MM.1S (cell line): ENCODE results near the gene FBXL4.

ENCODE experiments used
- DNase-seq: peaks from one replicate; pipeline ENCODE4 v3.0.0-alpha.2; 2015
- H2AFZ ChIP-seq: fragments of 300-600 bp; sonication (generic); 2 replicates; pipeline ENCODE4 v1.6.0; 2016; ENCODE audit warnings: antibody characterized with exemption, low read length
- H3F3A ChIP-seq: fragments of 300-600 bp; sonication (generic); 2 replicates; pipeline ENCODE4 v1.6.1; 2016; ENCODE audit warnings: mild to moderate bottlenecking, antibody characterized with exemption, low read length, moderate library complexity, mixed read lengths; ENCODE audit not compliant: insufficient read depth
- H3K27ac ChIP-seq: fragments of 300-600 bp; sonication (generic); 2 replicates; pipeline ENCODE4 v1.5.1; 2016; ENCODE audit warnings: mild to moderate bottlenecking, low read length
- H3K27me3 ChIP-seq: fragments of 300-600 bp; sonication (generic); replicated peaks from 2 replicates; pipeline ENCODE4 v1.6.0; 2016; ENCODE audit warnings: low read length; ENCODE audit not compliant: insufficient read depth
- H3K36me3 ChIP-seq: fragments of 300-600 bp; sonication (generic); replicated peaks from 2 replicates; pipeline ENCODE4 v1.6.1; 2016; ENCODE audit warnings: mild to moderate bottlenecking, low read length, mixed read lengths; ENCODE audit not compliant: insufficient read depth
- H3K4me1 ChIP-seq: fragments of 300-600 bp; sonication (generic); 2 replicates; pipeline ENCODE4 v1.6.1; 2016; ENCODE audit warnings: low read length, mixed read lengths
- H3K4me2 ChIP-seq: fragments of 300-600 bp; sonication (generic); 2 replicates; pipeline ENCODE4 v1.6.0; 2016; ENCODE audit warnings: low read depth, low read length
- H3K4me3 ChIP-seq: fragments of 300-600 bp; sonication (generic); 2 replicates; pipeline ENCODE4 v1.5.1; 2016; ENCODE audit warnings: low read length, mixed read lengths
- H3K79me2 ChIP-seq: fragments of 300-600 bp; sonication (generic); 2 replicates; pipeline ENCODE4 v1.6.1; 2016; ENCODE audit warnings: mixed run types, low read length, mixed read lengths
- H3K9ac ChIP-seq: fragments of 300-600 bp; sonication (generic); 2 replicates; pipeline ENCODE4 v1.6.1; 2016; ENCODE audit warnings: low read length, mixed read lengths
- H3K9me2 ChIP-seq: fragments of 300-600 bp; sonication (generic); replicated peaks from 2 replicates; pipeline ENCODE4 v1.6.1; 2016; ENCODE audit warnings: mild to moderate bottlenecking, low read length, mixed read lengths; ENCODE audit not compliant: insufficient read depth
- H3K9me3 ChIP-seq: fragments of 300-600 bp; sonication (generic); replicated peaks from 2 replicates; pipeline ENCODE4 v1.6.1; 2016; ENCODE audit warnings: mild to moderate bottlenecking, low read length, mixed read lengths; ENCODE audit not compliant: insufficient read depth
- H4K20me1 ChIP-seq: fragments of 300-600 bp; sonication (generic); 2 replicates; pipeline ENCODE4 v1.6.1; 2016; ENCODE audit warnings: mild to moderate bottlenecking, low read length, moderate library complexity, mixed read lengths; ENCODE audit not compliant: insufficient read depth
- EZH2 ChIP-seq: fragments of 300-600 bp; sonication (generic); optimal IDR thresholded peaks from 2 replicates; pipeline ENCODE3; 2017; ENCODE audit warnings: low read depth, mild to moderate bottlenecking, antibody characterized with exemption, low read length, mixed read lengths
- EZH2phosphoT487 ChIP-seq: fragments of 300-600 bp; sonication (generic); IDR thresholded peaks from 2 replicates; pipeline ENCODE4 v1.6.1; 2018; ENCODE audit warnings: antibody characterized with exemption, low read length
- TF ChIP-seq, protein P1 (sequence below): fragments of 300-600 bp; sonication (generic); IDR thresholded peaks from 2 replicates; pipeline ENCODE4 v1.5.1; 2016; ENCODE audit warnings: antibody characterized with exemption, low read length, mixed read lengths

FBXL4 gene

DNA sequence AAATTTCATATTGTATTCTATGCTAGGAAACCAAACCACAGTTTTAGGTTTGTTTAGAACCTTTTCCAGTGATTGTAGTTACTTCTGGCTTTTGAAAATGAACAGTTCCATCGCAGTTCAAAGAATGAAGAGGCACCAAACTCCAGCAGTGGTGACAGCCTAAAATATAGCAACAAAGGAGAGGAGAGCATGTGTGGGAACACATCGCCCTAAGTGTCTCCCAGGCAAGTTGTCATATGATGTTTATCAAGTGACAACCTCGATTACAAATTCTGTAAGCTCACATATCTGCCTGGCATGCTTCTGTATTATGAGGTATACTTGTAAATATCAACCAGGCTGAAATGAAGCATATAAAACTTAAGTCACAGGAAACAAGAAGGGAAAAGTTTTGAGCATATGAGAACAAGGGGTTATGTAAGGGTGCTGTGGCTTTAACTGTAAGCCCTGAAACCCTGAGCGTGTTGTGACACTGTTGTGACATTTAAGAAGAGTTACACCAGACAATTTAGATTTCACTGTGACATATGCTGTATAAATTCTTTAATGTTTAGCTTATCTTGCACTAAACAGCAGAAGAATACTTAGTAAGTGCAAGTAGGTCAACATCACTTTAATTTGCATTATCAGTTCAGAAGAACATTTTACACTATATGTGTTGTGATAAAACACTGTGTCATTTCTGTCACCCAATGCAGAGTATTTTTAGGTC, 29.1 kb upstream of the FBXL4 start:
- Histone ChIP-seq H4K20me1 (no peaks in the 10 kb centered on the region), H3F3A (no peaks in the 10 kb centered on the region), H3K79me2 (no peaks in the 10 kb centered on the region), H3K9me2 (no peaks in the 10 kb centered on the region), H3K27ac (no peak overlapping the region), H3K27me3 (no peaks in the 10 kb centered on the region), H3K9ac (no peak overlapping the region), H3K36me3 (no peaks in the 10 kb centered on the region), H3K4me3 (no peak overlapping the region), H2AFZ (no peak overlapping the region), H3K9me3 (no peaks in the 10 kb centered on the region), H3K4me1 (no peaks in the 10 kb centered on the region), H3K4me2 (no peak overlapping the region)
- TF ChIP-seq, protein P1, sequence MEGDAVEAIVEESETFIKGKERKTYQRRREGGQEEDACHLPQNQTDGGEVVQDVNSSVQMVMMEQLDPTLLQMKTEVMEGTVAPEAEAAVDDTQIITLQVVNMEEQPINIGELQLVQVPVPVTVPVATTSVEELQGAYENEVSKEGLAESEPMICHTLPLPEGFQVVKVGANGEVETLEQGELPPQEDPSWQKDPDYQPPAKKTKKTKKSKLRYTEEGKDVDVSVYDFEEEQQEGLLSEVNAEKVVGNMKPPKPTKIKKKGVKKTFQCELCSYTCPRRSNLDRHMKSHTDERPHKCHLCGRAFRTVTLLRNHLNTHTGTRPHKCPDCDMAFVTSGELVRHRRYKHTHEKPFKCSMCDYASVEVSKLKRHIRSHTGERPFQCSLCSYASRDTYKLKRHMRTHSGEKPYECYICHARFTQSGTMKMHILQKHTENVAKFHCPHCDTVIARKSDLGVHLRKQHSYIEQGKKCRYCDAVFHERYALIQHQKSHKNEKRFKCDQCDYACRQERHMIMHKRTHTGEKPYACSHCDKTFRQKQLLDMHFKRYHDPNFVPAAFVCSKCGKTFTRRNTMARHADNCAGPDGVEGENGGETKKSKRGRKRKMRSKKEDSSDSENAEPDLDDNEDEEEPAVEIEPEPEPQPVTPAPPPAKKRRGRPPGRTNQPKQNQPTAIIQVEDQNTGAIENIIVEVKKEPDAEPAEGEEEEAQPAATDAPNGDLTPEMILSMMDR: no peak
- TF ChIP-seq EZH2phosphoT487: no peak
- no peak for TF ChIP-seq EZH2
- no peak for DNase-seq

DNA sequence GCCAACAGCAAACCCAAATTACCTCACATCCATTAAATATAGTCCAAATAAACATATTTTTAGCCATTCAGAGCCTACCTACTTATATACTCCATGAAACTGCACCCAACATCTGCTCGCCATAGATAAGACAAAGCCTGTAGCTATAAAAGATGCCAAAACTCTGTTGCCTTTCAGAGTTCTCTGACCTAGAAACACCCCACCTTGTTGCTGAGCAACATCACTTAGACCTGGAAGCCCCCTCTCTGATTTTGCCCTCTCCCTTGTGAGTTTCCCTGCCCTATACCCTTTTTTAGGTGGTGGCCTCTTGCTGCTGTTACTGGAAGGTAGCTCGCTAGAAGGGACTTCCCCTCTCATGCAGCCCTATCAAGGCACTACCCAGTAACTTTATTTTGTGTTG, 27.7 kb upstream of the FBXL4 start:
- H3K4me3 ChIP-seq: no peak overlapping the region
- H3K9ac ChIP-seq: no peak overlapping the region
- no peaks in the 10 kb centered on the region for H3K9me2 ChIP-seq
- H3K27me3 ChIP-seq: no peaks in the 10 kb centered on the region
- H2AFZ ChIP-seq: no peak overlapping the region
- no peaks in the 10 kb centered on the region for H3F3A ChIP-seq
- no peaks in the 10 kb centered on the region for H3K4me1 ChIP-seq
- H3K4me2 ChIP-seq: no peak overlapping the region
- H3K79me2 ChIP-seq: no peaks in the 10 kb centered on the region
- H4K20me1 ChIP-seq: no peaks in the 10 kb centered on the region
- H3K9me3 ChIP-seq: no peaks in the 10 kb centered on the region
- no peak for DNase-seq
- no peak for TF ChIP-seq EZH2
- TF ChIP-seq, protein P1: no peak
- TF ChIP-seq EZH2phosphoT487: no peak
- no peaks in the 10 kb centered on the region for H3K36me3 ChIP-seq
- H3K27ac ChIP-seq: no peak overlapping the region

DNA sequence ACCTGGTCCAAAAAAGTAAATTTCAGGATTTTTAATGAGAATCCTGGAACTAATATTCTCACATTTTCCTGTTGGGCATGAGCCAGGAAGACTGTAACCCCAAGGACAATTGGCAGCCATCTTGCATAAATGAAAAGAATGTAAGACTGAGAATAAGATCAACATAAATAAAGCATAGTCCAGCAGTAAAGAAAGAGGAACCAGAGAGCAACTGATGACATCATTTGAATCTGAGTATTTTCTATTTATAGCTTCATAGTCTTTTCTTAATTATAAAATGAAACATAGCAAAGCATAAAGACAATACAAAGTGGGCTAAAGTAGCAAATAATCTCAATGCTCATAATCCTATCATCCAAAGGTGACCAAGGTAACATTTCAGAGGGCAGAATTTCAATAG, 26.6 kb upstream of the FBXL4 start:
- Histone ChIP-seq H3K4me3 (no peak overlapping the region), H3K4me1 (no peaks in the 10 kb centered on the region), H3K36me3 (no peaks in the 10 kb centered on the region), H2AFZ (no peak overlapping the region), H3K9me3 (no peaks in the 10 kb centered on the region), H3K79me2 (no peaks in the 10 kb centered on the region), H3K9me2 (no peaks in the 10 kb centered on the region), H3F3A (no peaks in the 10 kb centered on the region), H3K27me3 (no peaks in the 10 kb centered on the region), H3K27ac (no peak overlapping the region), H3K9ac (no peak overlapping the region), H3K4me2 (no peak overlapping the region), H4K20me1 (no peaks in the 10 kb centered on the region)
- DNase-seq: no peak
- no peak for TF ChIP-seq EZH2
- TF ChIP-seq, protein P1: no peak
- no peak for TF ChIP-seq EZH2phosphoT487
